ENCODE results near the gene EPSTI1.
A peak's percentile ranks its signal among the peaks of the same experiment; 100 is the strongest.

EPSTI1 gene

GRCh38 chr13:43033038-43033437, 41.0 kb upstream of the EPSTI1 start:
- Histone ChIP-seq H3K27me3 (ENCODE audit: insufficient read depth, low read depth, severe bottlenecking) (no peaks in the 10 kb centered on the region), H3K27ac (no peak overlapping the region), H3K36me3 (no peaks in the 10 kb centered on the region)

GRCh38 chr13:43031881-43032280, 39.8 kb upstream of the EPSTI1 start:
- H3K4me3 ChIP-seq (ENCODE audit: low read depth, low read length): no peak overlapping the region
- H3K9me3 ChIP-seq (ENCODE audit: severe bottlenecking): no peaks in the 10 kb centered on the region
- no peaks in the 10 kb centered on the region for H3K36me3 ChIP-seq
- H3K27ac ChIP-seq: no peak overlapping the region
- TF ChIP-seq, protein P1, sequence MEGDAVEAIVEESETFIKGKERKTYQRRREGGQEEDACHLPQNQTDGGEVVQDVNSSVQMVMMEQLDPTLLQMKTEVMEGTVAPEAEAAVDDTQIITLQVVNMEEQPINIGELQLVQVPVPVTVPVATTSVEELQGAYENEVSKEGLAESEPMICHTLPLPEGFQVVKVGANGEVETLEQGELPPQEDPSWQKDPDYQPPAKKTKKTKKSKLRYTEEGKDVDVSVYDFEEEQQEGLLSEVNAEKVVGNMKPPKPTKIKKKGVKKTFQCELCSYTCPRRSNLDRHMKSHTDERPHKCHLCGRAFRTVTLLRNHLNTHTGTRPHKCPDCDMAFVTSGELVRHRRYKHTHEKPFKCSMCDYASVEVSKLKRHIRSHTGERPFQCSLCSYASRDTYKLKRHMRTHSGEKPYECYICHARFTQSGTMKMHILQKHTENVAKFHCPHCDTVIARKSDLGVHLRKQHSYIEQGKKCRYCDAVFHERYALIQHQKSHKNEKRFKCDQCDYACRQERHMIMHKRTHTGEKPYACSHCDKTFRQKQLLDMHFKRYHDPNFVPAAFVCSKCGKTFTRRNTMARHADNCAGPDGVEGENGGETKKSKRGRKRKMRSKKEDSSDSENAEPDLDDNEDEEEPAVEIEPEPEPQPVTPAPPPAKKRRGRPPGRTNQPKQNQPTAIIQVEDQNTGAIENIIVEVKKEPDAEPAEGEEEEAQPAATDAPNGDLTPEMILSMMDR (IDR thresholded peaks at IDR 0.05; ENCODE audit: low read depth, low read length): no peak
- DNase-seq: no peak
- no peaks in the 10 kb centered on the region for H3K27me3 ChIP-seq (ENCODE audit: insufficient read depth, low read depth, severe bottlenecking)

More at GRCh38 chr13:43033038-43033437, 41.0 kb upstream of the EPSTI1 start:
- no peak overlapping the region for H3K4me3 ChIP-seq (ENCODE audit: low read depth, low read length)
- TF ChIP-seq, protein P1 (IDR thresholded peaks at IDR 0.05; ENCODE audit: low read depth, low read length): no peak
- no peaks in the 10 kb centered on the region for H3K9me3 ChIP-seq (ENCODE audit: severe bottlenecking)
- no peak for DNase-seq

- TF ChIP-seq, protein P1 (IDR thresholded peaks at IDR 0.05; ENCODE audit: low read depth, low read length): no peak
- no peak overlapping the region for H3K27ac ChIP-seq
- H3K9me3 ChIP-seq (ENCODE audit: severe bottlenecking): no peaks in the 10 kb centered on the region
- no peaks in the 10 kb centered on the region for H3K36me3 ChIP-seq
- no peak overlapping the region for H3K4me3 ChIP-seq (ENCODE audit: low read depth, low read length)
- H3K27me3 ChIP-seq (ENCODE audit: insufficient read depth, low read depth, severe bottlenecking): no peaks in the 10 kb centered on the region
- no peak for DNase-seq
Measured at GRCh38 chr13:43030548-43030947, 38.5 kb upstream of the EPSTI1 start.

DNA sequence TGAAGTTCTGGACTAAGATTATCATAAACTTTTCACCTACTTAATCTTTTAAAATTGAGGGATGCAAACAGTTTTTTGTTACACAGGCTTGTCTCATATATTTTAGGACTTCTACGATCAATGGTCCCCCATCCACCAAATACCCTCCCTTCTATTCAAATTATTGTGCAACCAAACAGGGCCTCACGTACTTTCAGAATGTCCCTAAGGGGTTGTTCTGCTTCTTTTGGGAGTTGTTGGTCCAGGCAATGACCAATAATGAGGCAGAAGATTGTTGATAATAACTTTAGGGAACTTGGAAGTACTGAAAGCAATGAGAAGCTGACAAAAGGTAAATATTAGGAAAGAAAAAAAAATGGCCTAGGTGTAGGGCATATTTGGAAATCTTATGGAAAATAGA, 34.2 kb upstream of the EPSTI1 start:
- no peaks in the 10 kb centered on the region for H3K9me3 ChIP-seq (ENCODE audit: severe bottlenecking)
- no peak overlapping the region for H3K27ac ChIP-seq
- no peak for DNase-seq
- no peaks in the 10 kb centered on the region for H3K36me3 ChIP-seq
- no peak overlapping the region for H3K4me3 ChIP-seq (ENCODE audit: low read depth, low read length)
- H3K27me3 ChIP-seq (ENCODE audit: insufficient read depth, low read depth, severe bottlenecking): no peaks in the 10 kb centered on the region
- TF ChIP-seq, protein P1 (IDR thresholded peaks at IDR 0.05; ENCODE audit: low read depth, low read length): no peak

DNA sequence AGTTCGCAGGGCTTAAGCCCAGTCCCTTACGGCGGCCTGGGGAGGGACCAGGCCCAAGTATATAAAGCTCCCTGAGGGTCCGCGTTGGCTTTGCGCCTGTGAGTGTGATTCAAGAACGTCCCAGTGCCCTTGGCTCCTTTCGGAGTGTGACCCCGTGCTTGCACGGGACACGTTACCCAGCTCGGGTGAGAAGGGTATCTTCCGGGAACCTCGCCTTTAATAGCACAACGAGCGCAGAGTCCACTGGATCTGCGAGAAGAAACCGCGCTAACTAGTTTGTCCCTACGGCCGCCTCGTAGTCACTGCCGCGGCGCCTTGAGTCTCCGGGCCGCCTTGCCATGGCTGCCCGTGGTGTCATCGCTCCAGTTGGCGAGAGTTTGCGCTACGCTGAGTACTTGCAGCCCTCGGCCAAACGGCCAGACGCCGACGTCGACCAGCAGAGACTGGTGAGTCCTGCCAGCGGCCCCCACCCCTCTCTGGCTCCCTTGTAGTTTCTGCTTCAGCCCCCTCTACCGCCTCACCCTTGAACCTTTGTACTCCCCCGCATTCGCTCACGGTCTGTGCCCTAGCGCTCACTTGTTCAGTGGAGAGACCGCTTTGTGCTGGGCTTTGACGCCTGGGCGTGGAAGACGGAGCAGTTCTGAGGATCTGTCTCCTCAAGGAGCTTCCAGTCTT, 31.4 kb upstream of the EPSTI1 start, which contains the start of gene DNAJC15:
Gene DNAJC15 (plus strand): TSS at position 298 of the 675 bp plus-strand sequence. CDS start 41 bp downstream, at position 339.
- no peaks in the 10 kb centered on the region for H3K9me3 ChIP-seq (ENCODE audit: severe bottlenecking)
- no peaks in the 10 kb centered on the region for H3K27me3 ChIP-seq (ENCODE audit: insufficient read depth, low read depth, severe bottlenecking)
- peak within 1 kb of the TSS; percentile 67 for H3K4me3 ChIP-seq (ENCODE audit: low read depth, low read length)
- H3K27ac ChIP-seq: peak within 1 kb of the TSS; percentile 79
- H3K36me3 ChIP-seq: no peaks in the 10 kb centered on the region
- TF ChIP-seq, protein P1 (IDR thresholded peaks at IDR 0.05; ENCODE audit: low read depth, low read length): no peak
- DNase-seq: peak; percentile 68

DNA sequence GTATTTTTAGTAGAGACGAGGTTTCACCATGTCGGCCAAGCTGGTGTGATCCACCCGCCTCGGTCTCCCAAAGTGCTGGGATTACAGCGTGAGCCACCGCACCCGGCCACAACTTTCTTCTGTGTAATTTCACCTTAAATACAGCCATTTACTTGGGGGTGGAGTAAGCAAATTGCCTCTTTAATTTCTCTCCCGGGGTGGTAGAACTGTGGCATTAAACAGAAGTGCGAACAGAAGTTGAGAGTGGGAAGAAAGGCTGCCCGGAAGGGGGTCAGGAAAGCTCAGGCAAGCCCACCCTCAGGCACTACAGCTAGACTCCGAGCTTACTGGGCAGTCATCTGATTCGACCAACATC, 30.9 kb upstream of the EPSTI1 start:
- peak overlapping the region; percentile 79 for H3K27ac ChIP-seq
- no peaks in the 10 kb centered on the region for H3K9me3 ChIP-seq (ENCODE audit: severe bottlenecking)
- DNase-seq: peak; percentile 5
- H3K4me3 ChIP-seq (ENCODE audit: low read depth, low read length): peak overlapping the region; percentile 67
- H3K36me3 ChIP-seq: no peaks in the 10 kb centered on the region
- TF ChIP-seq, protein P1 (IDR thresholded peaks at IDR 0.05; ENCODE audit: low read depth, low read length): no peak
- H3K27me3 ChIP-seq (ENCODE audit: insufficient read depth, low read depth, severe bottlenecking): no peaks in the 10 kb centered on the region
